Fibroblast of the aortic adventitia (primary cell): Measurements from ENCODE around the gene PSME3IP1. TPM values are rescaled to one million over a fixed set of nuclear protein-coding genes. Genes with fewer than 3 reads are reported as not detected.

Source experiments
- DNase-seq: peaks from one replicate; pipeline ENCODE4 v3.0.0-alpha.2; 2010; ENCODE audit warnings: low read depth
- H3K4me3 ChIP-seq: 2 replicates; pipeline ENCODE4 v1.5.1; 2011; ENCODE audit warnings: low read depth, mild to moderate bottlenecking, control low read depth, low read length, moderate library complexity
- total RNA-seq: library from RNA; depleted of rRNA; stranded (reverse); fragments of >200 nt; gene quantifications from 2 replicates; pipeline ENCODE4 v1.2.3, GENCODE V29; 2012; ENCODE audit warnings: low replicate concordance
- TF ChIP-seq, protein P1 (sequence below): IDR thresholded peaks from 2 replicates; pipeline ENCODE4 v1.5.1; 2011; ENCODE audit warnings: mild to moderate bottlenecking, low read length, control low read depth, inconsistent platforms; ENCODE audit not compliant: insufficient read depth

Gene PSME3IP1
- total RNA-seq, 1 donor: 71.5 TPM

DNA sequence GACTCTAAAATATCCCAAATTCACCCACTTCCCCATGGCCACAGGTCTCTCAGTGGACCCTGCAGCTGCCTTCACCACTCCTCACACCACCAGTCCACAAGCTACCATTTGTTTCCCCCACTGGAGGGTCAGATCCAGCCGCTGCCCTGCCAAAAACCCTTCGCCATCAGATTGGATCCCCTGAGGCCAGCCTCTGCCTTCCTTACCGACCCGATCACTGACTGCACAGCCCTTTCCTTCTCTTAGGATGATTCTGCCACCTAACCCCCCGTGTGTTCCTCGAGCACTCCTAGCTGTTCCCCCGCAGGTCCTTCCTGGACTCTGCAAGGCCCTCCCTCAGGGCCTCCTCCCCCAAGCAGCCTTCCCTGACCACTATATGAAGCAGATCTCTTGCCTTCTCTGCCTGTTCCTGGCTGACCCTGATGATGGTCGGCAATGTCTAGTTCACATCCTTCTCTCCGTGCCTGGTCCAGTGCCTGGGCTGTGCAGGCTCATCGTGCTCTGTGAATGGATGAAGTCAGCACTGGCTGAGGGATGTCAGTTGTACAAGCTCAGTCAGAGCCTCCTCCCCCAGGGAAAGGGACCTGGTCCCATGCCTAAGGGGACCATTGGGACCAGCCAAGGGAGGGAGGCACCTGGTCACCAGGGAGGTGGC, 47.4 kb downstream of the PSME3IP1 start:
- H3K4me3 ChIP-seq: no peak overlapping the region
- DNase-seq: no peak
- TF ChIP-seq, protein P1, sequence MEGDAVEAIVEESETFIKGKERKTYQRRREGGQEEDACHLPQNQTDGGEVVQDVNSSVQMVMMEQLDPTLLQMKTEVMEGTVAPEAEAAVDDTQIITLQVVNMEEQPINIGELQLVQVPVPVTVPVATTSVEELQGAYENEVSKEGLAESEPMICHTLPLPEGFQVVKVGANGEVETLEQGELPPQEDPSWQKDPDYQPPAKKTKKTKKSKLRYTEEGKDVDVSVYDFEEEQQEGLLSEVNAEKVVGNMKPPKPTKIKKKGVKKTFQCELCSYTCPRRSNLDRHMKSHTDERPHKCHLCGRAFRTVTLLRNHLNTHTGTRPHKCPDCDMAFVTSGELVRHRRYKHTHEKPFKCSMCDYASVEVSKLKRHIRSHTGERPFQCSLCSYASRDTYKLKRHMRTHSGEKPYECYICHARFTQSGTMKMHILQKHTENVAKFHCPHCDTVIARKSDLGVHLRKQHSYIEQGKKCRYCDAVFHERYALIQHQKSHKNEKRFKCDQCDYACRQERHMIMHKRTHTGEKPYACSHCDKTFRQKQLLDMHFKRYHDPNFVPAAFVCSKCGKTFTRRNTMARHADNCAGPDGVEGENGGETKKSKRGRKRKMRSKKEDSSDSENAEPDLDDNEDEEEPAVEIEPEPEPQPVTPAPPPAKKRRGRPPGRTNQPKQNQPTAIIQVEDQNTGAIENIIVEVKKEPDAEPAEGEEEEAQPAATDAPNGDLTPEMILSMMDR: no peak

DNA sequence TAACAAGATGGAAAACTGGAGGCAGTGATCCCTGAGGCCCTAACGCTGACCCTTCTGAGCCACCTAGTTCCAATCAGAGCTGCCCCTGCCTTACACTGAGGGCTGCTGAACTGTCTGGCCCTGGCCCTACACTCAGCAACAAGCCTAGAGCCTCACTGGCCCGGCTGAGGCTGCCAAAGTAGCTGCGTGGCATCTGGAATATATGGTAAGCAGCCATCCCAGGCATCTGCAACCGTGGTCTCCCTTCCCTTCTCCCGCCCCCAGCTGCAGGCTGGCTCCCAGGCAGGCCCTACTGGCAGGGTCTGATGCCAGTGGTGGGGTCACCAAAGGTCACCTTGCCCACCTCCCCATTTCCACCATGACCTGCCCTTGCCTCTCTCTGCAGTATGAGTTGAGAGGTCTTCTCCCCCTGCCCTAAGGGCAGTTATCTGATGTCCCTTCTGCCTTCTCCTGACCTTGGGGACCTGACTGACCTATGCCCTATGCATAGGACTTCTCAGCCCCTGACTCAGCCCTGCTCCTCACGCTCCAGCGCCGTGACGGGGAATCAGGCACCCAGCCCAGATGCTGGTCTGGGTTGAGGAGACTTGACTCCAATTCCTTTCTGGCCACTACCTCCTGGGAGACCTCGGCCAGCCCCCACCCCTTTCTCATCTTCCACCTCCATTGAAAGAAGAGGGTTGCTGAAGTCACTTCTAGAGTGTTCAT, 48.1 kb downstream of the PSME3IP1 start:
- no peak for DNase-seq
- TF ChIP-seq, protein P1: no peak
- H3K4me3 ChIP-seq: no peak overlapping the region

DNA sequence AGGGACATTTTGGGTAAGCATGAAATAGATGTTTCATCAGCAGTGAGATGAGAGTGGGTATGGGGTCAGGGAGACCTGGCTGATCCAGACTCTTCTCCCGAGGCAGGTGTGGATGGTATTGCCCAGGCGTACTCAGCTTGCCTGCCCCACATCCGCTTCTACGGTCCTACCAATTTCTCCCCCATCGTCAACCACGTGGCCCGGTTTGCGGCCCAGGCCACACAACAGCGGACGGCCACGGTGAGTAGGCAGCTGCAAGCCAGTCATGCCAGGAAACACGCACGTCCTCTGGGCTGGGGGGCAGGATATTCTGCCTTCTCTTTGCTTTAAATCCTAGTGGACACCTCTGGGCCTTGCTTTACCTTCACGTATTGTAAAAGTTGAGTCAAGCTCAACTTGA, 48.8 kb downstream of the PSME3IP1 start:
- no peak for DNase-seq
- TF ChIP-seq, protein P1: no peak
- H3K4me3 ChIP-seq: no peak overlapping the region

DNA sequence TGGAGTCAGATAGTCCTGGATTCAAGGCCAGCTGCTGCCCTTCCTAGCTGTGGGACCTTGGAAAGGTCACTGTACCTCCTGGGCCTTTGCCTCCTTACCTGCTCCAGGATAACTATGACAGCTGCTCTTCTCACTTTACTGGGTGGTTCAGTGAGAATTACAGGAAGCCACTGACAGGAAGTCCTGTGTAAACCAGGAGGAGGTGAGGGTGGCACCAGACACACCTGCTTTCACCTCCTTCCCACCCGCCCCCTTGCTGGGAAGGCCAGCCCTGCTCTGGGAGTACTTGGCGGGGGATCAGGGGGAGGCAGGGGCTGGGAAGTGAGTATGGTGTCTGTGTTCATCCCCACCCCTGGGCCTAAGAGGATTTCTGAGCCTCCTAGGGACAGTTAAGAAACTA, 50.9 kb downstream of the PSME3IP1 start:
- TF ChIP-seq, protein P1: no peak
- no peak for DNase-seq

GRCh38 chr16:57133886-57134285, 52.0 kb downstream of the PSME3IP1 start:
- TF ChIP-seq, protein P1: no peak
- no peak for DNase-seq
- no peak overlapping the region for H3K4me3 ChIP-seq

More for the DNA sequence above, 50.9 kb downstream of the PSME3IP1 start:
- no peak overlapping the region for H3K4me3 ChIP-seq

GRCh38 chr16:57133031-57133430, 52.8 kb downstream of the PSME3IP1 start:
- TF ChIP-seq, protein P1: no peak
- H3K4me3 ChIP-seq: no peak overlapping the region
- DNase-seq: no peak

DNA sequence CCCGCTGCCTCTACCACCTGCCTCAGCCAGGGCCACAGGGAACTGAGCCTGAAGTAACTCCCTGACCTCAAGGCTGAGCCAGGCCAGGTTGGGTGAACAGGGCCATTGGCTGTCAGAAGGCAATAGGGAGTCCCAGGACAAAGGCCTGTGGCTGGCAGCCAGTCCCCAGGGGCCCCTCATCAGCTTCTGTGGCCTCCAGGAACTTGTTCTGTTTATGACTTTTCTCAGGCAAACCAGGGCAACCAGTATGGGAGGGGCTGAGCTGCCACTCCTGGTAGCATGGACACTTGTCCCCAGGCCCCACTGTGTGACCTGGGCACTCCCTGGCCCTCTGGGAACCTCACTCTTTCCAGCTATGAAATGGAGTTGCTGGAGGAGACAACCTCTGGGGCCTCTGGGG, 53.4 kb downstream of the PSME3IP1 start:
- DNase-seq: no peak
- H3K4me3 ChIP-seq: no peak overlapping the region
- TF ChIP-seq, protein P1: no peak
